Neural cell (in vitro differentiated cells): ENCODE measurements around the gene MAJIN. TPM values are rescaled to one million over a fixed set of nuclear protein-coding genes. Genes with fewer than 3 reads are reported as not detected.

Experiments used
- H2AFZ ChIP-seq: fragments of 200-600, 300-800 bp; sonication (generic), shearing (Covaris generic); 2 replicates; pipeline ENCODE4 v1.6.0; 2014; ENCODE audit warnings: low read depth, mild to moderate bottlenecking, antibody characterized with exemption, low read length, moderate library complexity
- H3F3A ChIP-seq: fragments of 200-600 bp; shearing (Covaris generic); 2 replicates; pipeline ENCODE4 v1.6.1; 2016; ENCODE audit warnings: mild to moderate bottlenecking, moderate library complexity, mixed read lengths, antibody characterized with exemption, low read length; ENCODE audit not compliant: insufficient read depth, poor library complexity, severe bottlenecking
- H3K27ac ChIP-seq: fragments of 200-600, 300-800 bp; sonication (generic), shearing (Covaris generic); 2 replicates; pipeline ENCODE4 v1.5.1; 2014; ENCODE audit warnings: mild to moderate bottlenecking, low read length, moderate library complexity
- H3K27me3 ChIP-seq: fragments of 300-800, 200-600 bp; sonication (generic), shearing (Covaris generic); 2 replicates; pipeline ENCODE4 v1.6.0; 2014; ENCODE audit warnings: mild to moderate bottlenecking, low read depth, low read length, moderate library complexity; ENCODE audit not compliant: insufficient read depth
- H3K36me3 ChIP-seq: fragments of 300-800, 200-600 bp; sonication (generic), shearing (Covaris generic); 2 replicates; pipeline ENCODE4 v1.5.1; 2014; ENCODE audit warnings: mild to moderate bottlenecking, antibody characterized with exemption, low read length, moderate library complexity; ENCODE audit not compliant: insufficient read depth
- H3K4me2 ChIP-seq: fragments of 300-800, 200-600 bp; sonication (generic), shearing (Covaris generic); 2 replicates; pipeline ENCODE4 v1.6.0; 2014; ENCODE audit warnings: mild to moderate bottlenecking, low read length
- H3K4me3 ChIP-seq: fragments of 300-800, 200-600 bp; sonication (generic), shearing (Covaris generic); 2 replicates; pipeline ENCODE4 v1.5.1; 2014; ENCODE audit warnings: mild to moderate bottlenecking, low read length, moderate library complexity
- H3K79me2 ChIP-seq: fragments of 200-600 bp; shearing (Covaris generic); replicated peaks from 2 replicates; pipeline ENCODE4 v1.6.0; 2014; ENCODE audit warnings: mild to moderate bottlenecking, low read length, moderate library complexity; ENCODE audit not compliant: insufficient read depth
- H3K9ac ChIP-seq: fragments of 300-800, 200-600 bp; sonication (generic), shearing (Covaris generic); 2 replicates; pipeline ENCODE4 v1.6.1; 2016; ENCODE audit warnings: mild to moderate bottlenecking, low read length, mixed read lengths
- H3K9me2 ChIP-seq: fragments of 200-600 bp; shearing (Covaris generic); 2 replicates; pipeline ENCODE4 v1.6.1; 2016; ENCODE audit warnings: mild to moderate bottlenecking, low read length, mixed read lengths; ENCODE audit not compliant: insufficient read depth
- H3K9me3 ChIP-seq: fragments of 200-600, 300-800 bp; sonication (generic), shearing (Covaris generic); 2 replicates; pipeline ENCODE4 v1.6.1; 2016; ENCODE audit warnings: mild to moderate bottlenecking, mixed run types, low read length, moderate library complexity, mixed read lengths
- H4K20me1 ChIP-seq: fragments of 200-600 bp; shearing (Covaris generic); 2 replicates; pipeline ENCODE4 v1.6.1; 2016; ENCODE audit warnings: mild to moderate bottlenecking, mixed run types; ENCODE audit not compliant: insufficient read depth
- EP300 ChIP-seq: fragments of 450-650 bp; conservative IDR thresholded peaks from 2 replicates; pipeline ENCODE4 v1.6.1; 2014; ENCODE audit warnings: antibody characterized with exemption, mild to moderate bottlenecking, moderate library complexity; ENCODE audit not compliant: poor library complexity, severe bottlenecking
- EZH2 ChIP-seq: fragments of 200-600, 300-800 bp; shearing (Covaris generic), sonication (generic); IDR thresholded peaks from 2 replicates; pipeline ENCODE4 v1.6.1; 2014; ENCODE audit warnings: antibody characterized with exemption, low read length, borderline replicate concordance, mild to moderate bottlenecking; ENCODE audit not compliant: insufficient read depth, poor library complexity, severe bottlenecking
- MXI1 ChIP-seq: fragments of 450-650 bp; conservative IDR thresholded peaks from 2 replicates; pipeline ENCODE4 v1.6.1; 2014; ENCODE audit warnings: antibody characterized with exemption, mild to moderate bottlenecking; ENCODE audit not compliant: poor library complexity, severe bottlenecking
- POLR2AphosphoS5 ChIP-seq: IDR thresholded peaks from 2 replicates; pipeline ENCODE4 v1.6.1; 2012
- RAD21 ChIP-seq: fragments of 450-650 bp; conservative IDR thresholded peaks from 2 replicates; pipeline ENCODE4 v1.6.1; 2014; ENCODE audit warnings: antibody characterized with exemption, mild to moderate bottlenecking, moderate library complexity
- SMC3 ChIP-seq: fragments of 450-650 bp; conservative IDR thresholded peaks from 2 replicates; pipeline ENCODE4 v1.6.1; 2014; ENCODE audit warnings: antibody characterized with exemption, mild to moderate bottlenecking, moderate library complexity; ENCODE audit not compliant: poor library complexity
- TAF1 ChIP-seq: IDR thresholded peaks from 2 replicates; pipeline ENCODE4 v1.6.1; 2012; ENCODE audit warnings: low read depth
- polyA plus RNA-seq: library from polyadenylated mRNA; depleted of rRNA; stranded (reverse); fragments of >200 nt; gene quantifications from 2 replicates; pipeline ENCODE4 v1.2.3, GENCODE V29; 2014
- TF ChIP-seq, protein P1 (sequence below): fragments of 450-650 bp; IDR thresholded peaks from 2 replicates; pipeline ENCODE4 v1.5.1; 2014; ENCODE audit warnings: antibody characterized with exemption, mild to moderate bottlenecking, moderate library complexity; ENCODE audit not compliant: poor library complexity, severe bottlenecking
- TF ChIP-seq, protein P2 (sequence below): IDR thresholded peaks from 2 replicates; pipeline ENCODE4 v1.6.1; 2012; ENCODE audit warnings: borderline replicate concordance

MAJIN gene
- polyA plus RNA-seq, 1 donor from 2014 or later = not detected

DNA sequence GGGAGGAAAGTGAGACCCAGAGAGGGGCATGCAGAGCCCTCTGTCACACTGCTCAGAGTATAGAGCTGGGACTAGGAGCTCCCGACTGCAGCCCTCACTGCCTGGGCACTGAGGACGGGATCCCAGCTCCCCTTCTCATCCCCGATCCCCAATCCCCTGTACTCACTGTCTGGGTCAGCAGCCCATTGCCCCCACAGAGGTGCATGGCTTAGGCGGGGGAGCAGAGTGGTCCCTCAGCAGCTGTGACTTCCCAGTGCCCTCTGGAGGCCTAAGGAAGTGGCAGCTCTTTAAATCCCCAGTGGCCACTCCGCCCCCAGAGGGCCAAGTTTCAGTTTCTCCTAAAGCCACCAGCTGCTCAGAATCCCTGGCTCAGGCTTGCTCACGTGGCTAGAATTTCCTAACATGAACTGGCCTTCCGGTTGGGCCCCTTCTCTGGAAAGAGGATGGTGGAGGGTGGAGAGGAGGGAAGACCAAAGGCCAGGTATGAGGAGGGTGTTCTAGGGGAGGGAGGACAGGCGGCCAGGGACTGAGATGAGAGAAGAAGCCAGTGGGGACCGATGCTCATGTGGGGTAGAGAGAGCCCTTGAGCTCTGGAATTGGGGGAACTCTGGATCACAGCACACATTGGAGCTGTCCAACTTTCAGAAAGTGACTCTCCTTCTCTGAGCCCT, 24.9 kb upstream of the MAJIN start, which contains the start of gene BATF2:
Gene BATF2, minus strand, starts transcription at position 262 of the 671 bp plus-strand sequence. Its CDS starts 57 bp downstream, at position 205.
- H3K79me2 ChIP-seq = no peaks in the 10 kb centered on the region
- no peaks in the 10 kb centered on the region for H3K9me2 ChIP-seq
- H3K4me3 ChIP-seq = no peak within 1 kb of the TSS
- no peak within 1 kb of the TSS for H3K4me2 ChIP-seq
- H3K9ac ChIP-seq = no peak within 1 kb of the TSS
- TF ChIP-seq MXI1 = no peak
- no peak for TF ChIP-seq POLR2AphosphoS5
- no peak for TF ChIP-seq SMC3
- TF ChIP-seq, protein P1, sequence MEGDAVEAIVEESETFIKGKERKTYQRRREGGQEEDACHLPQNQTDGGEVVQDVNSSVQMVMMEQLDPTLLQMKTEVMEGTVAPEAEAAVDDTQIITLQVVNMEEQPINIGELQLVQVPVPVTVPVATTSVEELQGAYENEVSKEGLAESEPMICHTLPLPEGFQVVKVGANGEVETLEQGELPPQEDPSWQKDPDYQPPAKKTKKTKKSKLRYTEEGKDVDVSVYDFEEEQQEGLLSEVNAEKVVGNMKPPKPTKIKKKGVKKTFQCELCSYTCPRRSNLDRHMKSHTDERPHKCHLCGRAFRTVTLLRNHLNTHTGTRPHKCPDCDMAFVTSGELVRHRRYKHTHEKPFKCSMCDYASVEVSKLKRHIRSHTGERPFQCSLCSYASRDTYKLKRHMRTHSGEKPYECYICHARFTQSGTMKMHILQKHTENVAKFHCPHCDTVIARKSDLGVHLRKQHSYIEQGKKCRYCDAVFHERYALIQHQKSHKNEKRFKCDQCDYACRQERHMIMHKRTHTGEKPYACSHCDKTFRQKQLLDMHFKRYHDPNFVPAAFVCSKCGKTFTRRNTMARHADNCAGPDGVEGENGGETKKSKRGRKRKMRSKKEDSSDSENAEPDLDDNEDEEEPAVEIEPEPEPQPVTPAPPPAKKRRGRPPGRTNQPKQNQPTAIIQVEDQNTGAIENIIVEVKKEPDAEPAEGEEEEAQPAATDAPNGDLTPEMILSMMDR = no peak
- no peak for TF ChIP-seq EP300
- TF ChIP-seq EZH2 = no peak
- no peak for TF ChIP-seq RAD21
- TF ChIP-seq, protein P2, sequence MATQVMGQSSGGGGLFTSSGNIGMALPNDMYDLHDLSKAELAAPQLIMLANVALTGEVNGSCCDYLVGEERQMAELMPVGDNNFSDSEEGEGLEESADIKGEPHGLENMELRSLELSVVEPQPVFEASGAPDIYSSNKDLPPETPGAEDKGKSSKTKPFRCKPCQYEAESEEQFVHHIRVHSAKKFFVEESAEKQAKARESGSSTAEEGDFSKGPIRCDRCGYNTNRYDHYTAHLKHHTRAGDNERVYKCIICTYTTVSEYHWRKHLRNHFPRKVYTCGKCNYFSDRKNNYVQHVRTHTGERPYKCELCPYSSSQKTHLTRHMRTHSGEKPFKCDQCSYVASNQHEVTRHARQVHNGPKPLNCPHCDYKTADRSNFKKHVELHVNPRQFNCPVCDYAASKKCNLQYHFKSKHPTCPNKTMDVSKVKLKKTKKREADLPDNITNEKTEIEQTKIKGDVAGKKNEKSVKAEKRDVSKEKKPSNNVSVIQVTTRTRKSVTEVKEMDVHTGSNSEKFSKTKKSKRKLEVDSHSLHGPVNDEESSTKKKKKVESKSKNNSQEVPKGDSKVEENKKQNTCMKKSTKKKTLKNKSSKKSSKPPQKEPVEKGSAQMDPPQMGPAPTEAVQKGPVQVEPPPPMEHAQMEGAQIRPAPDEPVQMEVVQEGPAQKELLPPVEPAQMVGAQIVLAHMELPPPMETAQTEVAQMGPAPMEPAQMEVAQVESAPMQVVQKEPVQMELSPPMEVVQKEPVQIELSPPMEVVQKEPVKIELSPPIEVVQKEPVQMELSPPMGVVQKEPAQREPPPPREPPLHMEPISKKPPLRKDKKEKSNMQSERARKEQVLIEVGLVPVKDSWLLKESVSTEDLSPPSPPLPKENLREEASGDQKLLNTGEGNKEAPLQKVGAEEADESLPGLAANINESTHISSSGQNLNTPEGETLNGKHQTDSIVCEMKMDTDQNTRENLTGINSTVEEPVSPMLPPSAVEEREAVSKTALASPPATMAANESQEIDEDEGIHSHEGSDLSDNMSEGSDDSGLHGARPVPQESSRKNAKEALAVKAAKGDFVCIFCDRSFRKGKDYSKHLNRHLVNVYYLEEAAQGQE = no peak
- TF ChIP-seq TAF1 = no peak
- no peaks in the 10 kb centered on the region for H3K9me3 ChIP-seq
- H3F3A ChIP-seq = no peaks in the 10 kb centered on the region
- H2AFZ ChIP-seq = no peak within 1 kb of the TSS
- no peaks in the 10 kb centered on the region for H4K20me1 ChIP-seq
- no peaks in the 10 kb centered on the region for H3K27me3 ChIP-seq
- no peaks in the 10 kb centered on the region for H3K36me3 ChIP-seq
- no peak within 1 kb of the TSS for H3K27ac ChIP-seq

DNA sequence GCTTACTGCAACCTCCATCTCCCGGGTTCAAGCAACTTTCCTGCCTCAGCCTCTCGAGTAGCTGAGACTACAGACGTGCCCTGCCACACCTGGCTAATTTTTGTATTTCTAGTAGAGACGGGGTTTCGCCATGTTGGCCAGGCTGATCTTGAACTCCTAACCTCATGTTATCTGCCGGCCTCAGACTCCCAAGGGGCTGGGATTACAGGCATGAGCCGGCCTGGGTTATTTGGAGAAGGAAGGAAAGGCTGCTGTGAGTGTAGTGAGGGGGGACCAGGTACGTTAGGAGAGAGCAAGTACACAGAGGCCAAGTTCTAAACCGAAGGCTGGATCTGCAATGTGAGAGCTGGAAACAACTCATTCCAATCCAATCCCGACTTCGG, 24.4 kb upstream of the MAJIN start:
- TF ChIP-seq MXI1 (no peak), SMC3 (no peak), RAD21 (no peak), POLR2AphosphoS5 (no peak), TAF1 (no peak), EP300 (no peak), EZH2 (no peak)
- TF ChIP-seq, protein P2 = no peak
- TF ChIP-seq, protein P1 = no peak
- H3K27ac ChIP-seq = no peak overlapping the region
- no peaks in the 10 kb centered on the region for H3K9me2 ChIP-seq
- no peak overlapping the region for H2AFZ ChIP-seq
- no peak overlapping the region for H3K4me3 ChIP-seq
- H4K20me1 ChIP-seq = no peaks in the 10 kb centered on the region
- no peaks in the 10 kb centered on the region for H3K27me3 ChIP-seq
- H3K79me2 ChIP-seq = no peaks in the 10 kb centered on the region
- H3F3A ChIP-seq = no peaks in the 10 kb centered on the region
- no peak overlapping the region for H3K4me2 ChIP-seq
- H3K36me3 ChIP-seq = no peaks in the 10 kb centered on the region
- no peak overlapping the region for H3K9ac ChIP-seq
- no peaks in the 10 kb centered on the region for H3K9me3 ChIP-seq
